ENCODE data around the gene GNB3.
"Not testable (repeated sequence)": the region's sequence is repeated elsewhere in the genome, so short reads cannot be mapped to it uniquely, and the experiment has no call there.

The GNB3 gene

DNA sequence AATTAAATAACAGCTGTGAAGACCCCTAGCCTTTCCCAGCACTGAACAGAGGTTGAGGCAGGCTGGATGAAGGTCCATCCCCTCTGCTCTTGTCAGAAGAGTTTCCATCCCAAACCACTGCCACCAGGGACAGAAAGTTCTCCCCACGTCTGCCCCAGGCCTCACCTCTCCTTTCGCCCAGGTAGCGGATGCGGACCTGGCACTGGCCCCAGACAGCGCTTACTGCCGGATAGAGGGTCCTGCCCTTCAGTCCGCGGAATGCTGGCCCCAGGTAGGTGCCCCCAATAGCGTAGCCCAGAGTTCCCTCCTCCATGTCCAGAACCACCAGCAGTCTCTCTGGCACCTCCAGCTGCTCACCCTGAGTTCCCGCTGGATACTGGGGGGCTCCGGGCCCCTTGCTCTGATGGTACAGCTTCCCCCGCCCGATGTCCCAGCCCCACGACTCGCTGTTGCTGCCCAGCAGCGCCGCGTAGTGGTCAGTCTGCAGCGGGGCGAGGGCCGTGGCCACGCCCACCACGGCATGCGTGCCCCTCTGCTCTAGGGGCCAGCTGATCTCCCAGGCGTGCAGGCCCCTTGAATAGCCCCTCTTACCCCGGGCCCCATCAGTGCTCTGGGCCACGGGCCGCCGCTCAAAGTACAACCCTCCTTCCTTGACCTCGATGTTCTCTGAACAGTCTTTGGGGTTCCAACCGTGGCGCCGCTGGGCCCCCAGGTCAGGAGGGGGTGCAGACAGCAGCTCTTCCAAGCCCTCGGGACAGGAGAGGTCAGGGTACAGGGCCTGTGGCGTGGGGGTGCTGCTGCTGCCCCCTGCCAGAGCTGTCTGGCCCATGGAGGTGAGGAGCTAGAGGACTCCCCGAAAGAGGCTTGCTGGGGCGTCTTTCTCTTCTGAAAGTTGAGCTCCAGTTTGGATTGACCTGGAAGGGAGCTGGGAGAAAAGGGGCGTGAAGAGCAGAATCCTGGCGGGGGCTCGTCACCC is 31.6 kb downstream of the GNB3 start:
- Mint-ChIP-seq H3K4me1 (peaks cover 36% of the 10 kb centered on the region), H3K9me3 (no peaks in the 10 kb centered on the region), H3K27ac (peak overlapping the region; percentile 25 to 74 (median 55)), H3K36me3 (ENCODE audit: low read depth) (peaks cover 30% of the 10 kb centered on the region), H3K27me3 (ENCODE audit: low read depth) (peaks cover 7% of the 10 kb centered on the region), H3K4me3 (peak overlapping the region; percentile 87 to 95 (median 95))
- TF ChIP-seq, protein P1, sequence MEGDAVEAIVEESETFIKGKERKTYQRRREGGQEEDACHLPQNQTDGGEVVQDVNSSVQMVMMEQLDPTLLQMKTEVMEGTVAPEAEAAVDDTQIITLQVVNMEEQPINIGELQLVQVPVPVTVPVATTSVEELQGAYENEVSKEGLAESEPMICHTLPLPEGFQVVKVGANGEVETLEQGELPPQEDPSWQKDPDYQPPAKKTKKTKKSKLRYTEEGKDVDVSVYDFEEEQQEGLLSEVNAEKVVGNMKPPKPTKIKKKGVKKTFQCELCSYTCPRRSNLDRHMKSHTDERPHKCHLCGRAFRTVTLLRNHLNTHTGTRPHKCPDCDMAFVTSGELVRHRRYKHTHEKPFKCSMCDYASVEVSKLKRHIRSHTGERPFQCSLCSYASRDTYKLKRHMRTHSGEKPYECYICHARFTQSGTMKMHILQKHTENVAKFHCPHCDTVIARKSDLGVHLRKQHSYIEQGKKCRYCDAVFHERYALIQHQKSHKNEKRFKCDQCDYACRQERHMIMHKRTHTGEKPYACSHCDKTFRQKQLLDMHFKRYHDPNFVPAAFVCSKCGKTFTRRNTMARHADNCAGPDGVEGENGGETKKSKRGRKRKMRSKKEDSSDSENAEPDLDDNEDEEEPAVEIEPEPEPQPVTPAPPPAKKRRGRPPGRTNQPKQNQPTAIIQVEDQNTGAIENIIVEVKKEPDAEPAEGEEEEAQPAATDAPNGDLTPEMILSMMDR (IDR thresholded peaks at IDR 0.05; ENCODE audit: unreplicated experiment in 3 of 3), result peak; percentile 97 to 98 (median 97)

DNA sequence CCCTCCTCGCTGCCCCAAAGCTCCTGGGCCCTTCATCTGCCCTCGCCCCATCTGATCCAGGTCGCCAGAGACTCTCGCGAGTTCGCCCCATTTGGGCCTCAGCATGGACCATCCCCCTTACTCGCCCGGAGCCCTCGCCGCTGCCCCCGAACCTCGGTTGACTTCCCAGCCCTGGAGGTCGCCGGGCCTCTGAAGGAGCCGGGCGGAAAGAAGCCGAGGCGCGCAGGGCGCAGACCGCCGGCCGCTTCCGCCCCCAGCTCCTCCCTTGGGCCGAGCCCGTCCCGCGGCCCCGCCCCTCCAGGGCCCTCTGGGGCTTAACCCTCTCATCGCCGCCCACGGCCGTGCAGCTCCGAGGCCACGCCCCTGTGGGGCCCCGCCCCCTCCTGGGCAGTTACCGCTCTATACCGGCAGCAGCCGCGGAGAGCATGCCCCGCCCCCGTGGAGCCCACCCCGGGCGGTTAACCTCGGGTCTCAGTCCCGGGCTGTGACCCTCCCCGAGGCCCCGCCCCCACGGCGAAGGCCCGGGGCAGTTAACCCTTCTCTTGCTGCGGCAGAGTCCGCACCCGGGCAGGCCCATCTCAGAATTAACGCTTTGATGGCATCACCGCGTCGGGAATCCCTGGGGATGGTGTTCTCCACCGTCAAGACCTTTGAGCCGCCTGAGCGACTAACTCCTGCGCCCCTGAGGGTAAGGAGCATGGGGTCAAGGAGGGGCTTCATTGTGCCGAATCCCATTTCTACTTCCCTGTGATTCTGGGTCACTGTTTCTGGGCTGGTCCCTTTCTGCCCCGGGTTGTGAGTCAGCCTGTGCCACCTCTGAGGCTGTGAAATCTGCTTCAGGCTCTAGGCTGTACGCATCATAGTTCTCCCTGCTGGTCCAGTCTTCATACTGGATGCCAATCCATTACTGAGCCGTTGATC is 32.6 kb downstream of the GNB3 start, which contains the start of gene SPSB2:
TSS of gene SPSB2 (minus strand) at position 210 of the 921 bp plus-strand sequence. CDS start 402 bp downstream, outside the sequence.
- Mint-ChIP-seq H3K4me3 (peak within 1 kb of the TSS; percentile 87 to 95 (median 95)), H3K27ac (peak within 1 kb of the TSS; percentile 62 to 89 (median 69)), H3K9me3 (no peaks in the 10 kb centered on the region), H3K27me3 (ENCODE audit: low read depth) (peaks cover 7% of the 10 kb centered on the region), H3K36me3 (ENCODE audit: low read depth) (peaks cover 32% of the 10 kb centered on the region), H3K4me1 (peaks cover 34% of the 10 kb centered on the region)
- TF ChIP-seq, protein P1 (IDR thresholded peaks at IDR 0.05; ENCODE audit: unreplicated experiment in 3 of 3), result no peak

DNA sequence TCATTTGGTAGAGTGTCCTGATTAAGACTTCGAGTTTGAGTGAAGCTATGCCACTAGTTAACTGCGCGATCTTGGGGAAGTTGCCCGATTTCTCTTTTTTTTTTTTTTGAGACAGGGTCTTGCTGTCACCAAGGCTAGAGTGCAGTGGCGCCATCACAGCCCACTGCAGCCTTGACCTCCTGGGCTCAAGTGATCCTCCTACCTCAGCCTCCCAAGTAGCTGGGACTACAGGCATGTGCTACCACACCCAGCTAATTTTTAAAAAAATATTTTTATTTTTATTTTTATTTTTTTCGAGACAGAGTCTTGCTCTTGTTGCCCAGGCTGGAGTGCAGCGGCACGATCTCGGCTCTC is 33.3 kb downstream of the GNB3 start:
- Mint-ChIP-seq H3K36me3 (ENCODE audit: low read depth) (peaks cover 26% of the 10 kb centered on the region), H3K27ac (peak overlapping the region; percentile 62 to 89 (median 69)), H3K4me1 (peaks cover 28% of the 10 kb centered on the region), H3K4me3 (peak overlapping the region; percentile 87 to 95 (median 95))
- not testable (repeated sequence) for H3K9me3 Mint-ChIP-seq; H3K27me3 Mint-ChIP-seq (ENCODE audit: low read depth)

DNA sequence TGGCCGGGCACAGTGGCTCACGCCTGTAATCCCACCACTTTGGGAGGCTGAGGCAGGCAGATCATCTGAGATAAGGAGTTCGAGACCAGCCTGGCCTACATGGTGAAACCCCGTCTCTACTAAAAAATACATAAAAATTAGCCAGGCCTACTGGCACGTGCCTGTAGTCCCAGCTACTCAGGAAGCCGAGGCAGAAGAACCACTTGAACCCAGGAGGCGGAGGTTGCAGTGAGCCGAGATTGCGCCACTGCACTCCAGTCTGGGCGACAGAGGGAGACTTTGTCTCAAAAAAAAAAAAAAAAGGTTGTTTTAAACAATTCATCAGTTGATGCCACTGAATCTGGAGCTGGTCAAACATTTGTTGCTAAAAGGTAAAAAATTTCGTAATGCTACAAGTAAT is 39.1 kb downstream of the GNB3 start:
- not testable (repeated sequence) for H3K4me3 Mint-ChIP-seq; H3K4me1 Mint-ChIP-seq; H3K27ac Mint-ChIP-seq; H3K27me3 Mint-ChIP-seq (ENCODE audit: low read depth); H3K9me3 Mint-ChIP-seq
- peaks cover 13% of the 10 kb centered on the region for H3K36me3 Mint-ChIP-seq (ENCODE audit: low read depth)

DNA sequence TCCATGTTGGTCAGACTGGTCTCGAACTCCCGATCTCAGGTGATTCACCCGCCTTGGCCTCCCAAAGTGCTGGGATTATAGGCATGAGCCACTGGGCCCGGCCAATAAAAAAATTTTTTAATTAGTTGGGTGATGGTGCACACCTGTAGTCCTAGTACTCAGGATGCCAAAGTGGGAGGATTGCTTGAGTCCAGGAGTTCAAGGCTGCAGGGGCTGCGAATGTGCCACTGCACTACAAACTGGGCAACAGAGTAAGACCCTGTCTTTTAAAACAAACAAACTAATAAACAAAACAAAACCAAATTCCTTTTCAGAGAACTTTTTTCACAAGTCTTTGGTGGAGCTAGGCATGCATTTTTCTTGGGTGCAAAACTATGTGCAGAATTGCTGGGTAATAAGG is 42.5 kb downstream of the GNB3 start:
- H3K9me3 Mint-ChIP-seq, result no peaks in the 10 kb centered on the region
- no peaks in the 10 kb centered on the region for H3K27me3 Mint-ChIP-seq (ENCODE audit: low read depth)
- peaks cover 7% of the 10 kb centered on the region for H3K36me3 Mint-ChIP-seq (ENCODE audit: low read depth)
- no peak overlapping the region for H3K27ac Mint-ChIP-seq
- H3K4me1 Mint-ChIP-seq, result peaks cover 8% of the 10 kb centered on the region
- TF ChIP-seq, protein P1 (IDR thresholded peaks at IDR 0.05; ENCODE audit: unreplicated experiment in 3 of 3), result no peak
- H3K4me3 Mint-ChIP-seq, result no peak overlapping the region

DNA sequence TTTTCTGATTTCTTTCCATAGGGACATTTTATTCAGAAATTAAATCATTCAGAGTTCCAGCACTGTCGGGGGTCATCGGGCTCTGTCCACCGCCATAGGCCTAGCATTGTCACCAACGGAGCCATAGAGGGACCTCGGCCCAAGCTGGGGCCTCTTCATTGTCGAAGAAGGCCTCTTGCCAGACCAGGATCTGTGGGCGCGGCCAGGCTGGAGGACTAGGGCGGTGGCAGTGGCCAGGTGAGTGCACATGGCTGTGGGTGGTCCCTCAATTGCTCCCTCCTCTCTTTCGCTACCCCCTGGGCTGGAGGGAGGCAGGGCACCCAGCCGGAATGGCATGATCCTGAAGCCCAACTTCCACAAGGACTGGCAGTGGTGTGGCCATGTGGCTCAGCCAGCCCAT is 43.0 kb downstream of the GNB3 start:
- Mint-ChIP-seq H3K9me3 (no peaks in the 10 kb centered on the region), H3K4me3 (no peak overlapping the region), H3K27ac (no peak overlapping the region), H3K27me3 (ENCODE audit: low read depth) (no peaks in the 10 kb centered on the region), H3K36me3 (ENCODE audit: low read depth) (peaks cover 7% of the 10 kb centered on the region), H3K4me1 (peaks cover 8% of the 10 kb centered on the region)
- TF ChIP-seq, protein P1 (IDR thresholded peaks at IDR 0.05; ENCODE audit: unreplicated experiment in 3 of 3), result no peak
